ENCODE measurements around the gene GMDS. TPM values are rescaled to one million over a fixed set of nuclear protein-coding genes. Genes with fewer than 3 reads are reported as not detected.

The GMDS gene
- total RNA-seq, 1 donor from 2014 or later: 12.6 TPM

DNA sequence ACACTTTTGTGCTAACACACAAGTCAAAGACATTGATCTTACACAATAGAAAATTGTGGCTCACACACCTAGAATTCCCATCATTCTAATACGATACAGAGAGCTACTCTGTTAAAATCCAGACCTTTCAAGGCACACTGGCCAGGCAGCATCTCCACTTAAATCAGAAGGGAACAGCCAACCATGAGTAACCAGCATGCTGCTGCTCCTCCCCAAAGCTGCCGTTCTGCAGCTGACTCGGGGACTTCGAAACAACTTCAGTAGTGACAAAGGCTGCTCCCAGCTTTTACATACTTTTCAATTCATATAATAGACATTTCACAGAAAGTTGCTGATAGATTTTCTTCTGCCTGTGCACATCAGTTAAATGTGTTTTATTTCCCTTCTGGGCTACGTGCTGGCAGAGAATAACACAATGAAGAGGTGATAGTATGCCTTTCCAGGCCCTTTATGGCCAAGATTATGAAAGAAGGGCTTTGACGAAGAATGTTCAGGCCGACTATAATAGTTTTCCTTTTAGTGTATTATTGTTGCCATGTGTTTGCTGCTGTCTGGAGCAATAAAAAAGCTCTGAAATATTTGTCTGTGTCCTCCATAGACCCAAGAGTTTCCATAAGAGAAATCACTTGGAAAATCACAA lies 159.0 kb downstream of the GMDS start:
- no peak for DNase-seq

DNA sequence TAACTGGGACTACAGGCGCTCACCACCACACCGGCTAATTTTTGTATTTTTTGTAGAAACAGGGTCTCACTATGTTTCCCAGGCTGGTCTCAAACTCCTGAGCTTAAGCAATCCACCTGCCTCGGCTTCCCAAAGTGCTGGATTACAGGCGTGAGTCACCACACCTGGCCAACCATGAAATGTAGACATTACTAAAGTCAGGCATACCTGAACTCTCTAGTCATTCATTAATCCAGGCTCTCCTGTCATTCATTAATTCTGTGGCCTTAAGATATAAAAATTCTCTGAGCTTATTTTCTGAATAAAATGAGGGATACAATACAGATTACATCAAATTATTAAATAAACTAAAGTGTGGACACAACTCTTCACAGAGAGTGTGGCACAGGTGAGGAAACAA lies 159.7 kb downstream of the GMDS start:
- no peak for DNase-seq

DNA sequence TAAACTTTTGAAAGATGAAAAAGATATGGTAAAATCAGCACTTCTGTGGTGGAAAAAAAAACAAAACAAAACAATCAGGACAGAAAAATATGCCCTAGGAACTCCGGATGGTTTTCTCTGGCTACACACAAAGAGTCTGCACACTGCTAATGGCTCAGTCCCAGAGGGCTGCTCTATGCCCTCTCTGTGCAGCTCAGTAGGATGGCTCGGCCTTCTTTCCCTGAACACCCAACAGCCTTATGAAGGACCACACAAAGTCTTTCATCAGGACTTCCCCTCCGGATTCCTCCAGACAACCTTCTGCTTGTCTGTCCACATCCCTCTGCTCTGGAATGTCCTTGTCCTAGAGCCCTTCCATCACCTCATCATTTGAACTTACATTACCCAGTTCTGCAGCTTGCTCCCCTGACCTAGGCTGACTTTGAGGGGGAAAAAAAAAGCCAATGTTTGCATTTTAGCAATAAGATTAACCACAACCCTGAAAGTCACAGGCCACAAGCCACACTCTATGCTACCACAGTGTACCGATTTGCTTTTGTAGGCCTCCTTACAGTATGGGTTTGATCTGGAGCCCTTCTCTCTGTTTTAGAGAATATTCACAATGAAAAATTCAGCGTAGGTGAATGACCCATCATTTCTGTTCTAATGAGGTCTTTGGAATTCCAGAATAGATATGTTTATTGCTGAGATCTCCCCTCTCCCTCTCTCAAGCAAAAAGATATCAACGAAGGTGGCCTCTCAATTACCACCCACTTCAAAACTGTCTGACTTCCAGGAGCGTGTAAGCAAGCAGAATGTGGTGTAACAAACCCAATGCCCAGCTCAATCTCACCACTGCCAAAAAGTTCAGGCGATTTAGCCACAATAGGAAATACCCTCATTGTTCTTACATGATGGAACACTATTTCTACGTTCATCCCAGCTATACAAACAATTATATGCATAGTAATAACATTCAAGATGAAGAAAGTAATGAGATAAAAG lies 164.0 kb downstream of the GMDS start:
- peak; percentile 15 for DNase-seq

- DNase-seq: no peak
These were observed 166.5 kb downstream of the GMDS start for GRCh38 chr6:2078888-2079287.

DNA sequence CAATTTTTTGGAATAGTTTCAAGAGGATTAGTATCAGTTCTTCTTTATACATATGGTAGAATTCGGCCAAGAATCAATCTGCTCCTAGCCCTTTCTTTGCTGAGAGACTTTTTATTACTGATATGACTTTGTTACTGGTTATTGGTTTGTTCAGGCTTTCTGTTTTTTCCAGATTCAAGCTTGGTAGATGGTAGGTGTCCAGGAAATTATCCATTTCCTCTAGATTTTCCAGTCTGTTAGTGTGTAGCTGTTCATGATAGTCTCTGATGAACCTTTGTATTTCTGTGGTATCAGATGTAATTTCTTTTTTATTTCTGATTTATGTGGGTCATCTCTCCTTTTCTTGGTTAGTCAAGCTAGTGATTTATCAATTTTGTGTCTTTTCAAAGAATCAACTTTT lies 167.6 kb downstream of the GMDS start:
- DNase-seq: peak; percentile 30

DNA sequence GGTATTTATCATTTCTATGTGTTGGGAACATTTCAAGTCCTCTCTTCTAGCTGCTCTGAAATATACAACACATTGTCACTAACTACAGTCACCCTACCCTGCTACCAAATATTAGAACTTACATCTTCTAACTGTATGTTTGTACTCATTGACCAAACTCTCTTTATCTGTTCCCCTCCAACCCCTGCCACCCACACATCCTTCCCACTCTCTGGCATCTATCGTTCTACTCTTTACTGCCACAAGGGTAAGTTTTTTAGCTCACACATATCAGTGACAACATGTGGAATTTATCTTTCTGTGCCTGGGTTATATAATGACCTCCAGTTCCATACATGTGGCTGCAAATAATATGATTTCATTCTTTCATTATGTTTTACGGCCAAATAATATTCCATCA lies 171.9 kb downstream of the GMDS start:
- no peak for DNase-seq

DNA sequence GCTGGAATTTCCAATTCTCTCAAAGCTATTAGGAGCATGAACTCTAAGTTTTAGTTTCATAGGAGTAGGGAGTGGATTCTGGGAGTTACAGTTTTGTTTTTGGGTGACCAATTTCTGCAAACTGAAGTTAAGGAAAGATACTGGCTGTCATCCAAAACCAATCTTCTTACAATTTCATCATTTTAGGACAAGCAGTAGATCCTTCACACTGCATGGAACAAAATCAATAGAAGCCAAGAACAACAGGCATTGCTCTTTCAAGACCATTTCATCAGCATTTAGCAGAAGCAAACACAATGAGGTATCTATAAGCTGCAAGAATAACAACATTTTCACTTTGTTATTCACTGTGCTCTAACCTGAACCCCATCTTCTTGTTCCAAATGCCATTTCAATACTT lies 173.0 kb downstream of the GMDS start:
- DNase-seq: no peak

DNA sequence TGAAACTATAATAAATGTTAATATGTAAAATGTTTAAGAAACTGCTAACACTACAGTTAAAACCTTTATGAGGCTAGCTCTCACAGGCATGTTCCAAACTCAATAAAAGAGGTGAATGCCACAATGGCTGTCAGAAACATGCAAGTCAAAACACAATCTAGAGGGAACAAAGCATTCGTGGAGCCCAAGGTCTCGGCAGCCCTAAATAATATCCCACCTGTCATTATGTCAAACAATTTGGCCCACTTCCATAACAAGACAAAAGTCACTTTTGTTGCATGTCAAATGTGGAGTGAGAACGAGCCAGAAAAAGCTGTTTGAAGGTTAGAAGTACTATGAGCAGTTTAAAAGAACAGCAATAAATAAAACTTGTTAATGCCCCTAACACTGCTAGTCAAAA lies 181.9 kb downstream of the GMDS start:
- DNase-seq: no peak

DNA sequence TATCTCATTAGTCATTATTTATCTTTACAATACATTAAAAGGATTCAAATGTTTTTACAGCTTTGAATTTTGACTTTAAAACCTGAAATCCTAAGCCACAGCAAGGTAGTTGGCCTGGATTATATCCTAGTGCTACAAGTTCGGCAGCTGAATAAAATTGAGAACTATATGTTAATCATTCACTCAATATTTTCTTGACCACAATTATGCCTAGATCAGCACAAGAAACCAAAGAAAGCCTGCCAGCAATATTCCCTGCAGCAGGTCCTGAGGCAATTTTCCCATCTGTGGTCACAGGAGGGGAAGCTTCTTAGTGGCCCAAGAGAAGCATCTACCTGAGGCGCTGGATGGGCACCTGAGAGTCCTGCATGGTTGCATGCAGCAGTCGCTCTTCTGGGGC lies 183.5 kb downstream of the GMDS start:
- DNase-seq: no peak

- no peak for DNase-seq
These were observed 189.5 kb downstream of the GMDS start for GRCh38 chr6:2055911-2056310.

DNA sequence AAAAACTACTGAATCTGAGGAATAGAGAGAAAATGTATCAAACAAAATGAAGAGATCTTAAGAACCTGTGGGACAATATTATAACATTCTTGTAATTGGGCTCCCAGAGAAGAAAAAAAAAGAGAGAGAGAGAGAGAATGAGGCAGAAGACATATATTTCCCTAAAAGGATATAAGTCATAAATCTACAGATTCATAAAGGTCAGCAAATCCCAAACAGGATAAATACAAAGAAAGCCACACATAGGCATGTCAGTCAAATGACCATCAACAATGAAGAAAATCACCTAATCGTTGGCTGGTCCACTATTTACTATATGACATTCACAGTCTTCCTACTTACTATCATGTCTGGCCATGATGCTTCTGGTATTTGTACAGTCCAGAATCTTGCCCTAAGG lies 190.3 kb downstream of the GMDS start:
- DNase-seq: no peak

DNA sequence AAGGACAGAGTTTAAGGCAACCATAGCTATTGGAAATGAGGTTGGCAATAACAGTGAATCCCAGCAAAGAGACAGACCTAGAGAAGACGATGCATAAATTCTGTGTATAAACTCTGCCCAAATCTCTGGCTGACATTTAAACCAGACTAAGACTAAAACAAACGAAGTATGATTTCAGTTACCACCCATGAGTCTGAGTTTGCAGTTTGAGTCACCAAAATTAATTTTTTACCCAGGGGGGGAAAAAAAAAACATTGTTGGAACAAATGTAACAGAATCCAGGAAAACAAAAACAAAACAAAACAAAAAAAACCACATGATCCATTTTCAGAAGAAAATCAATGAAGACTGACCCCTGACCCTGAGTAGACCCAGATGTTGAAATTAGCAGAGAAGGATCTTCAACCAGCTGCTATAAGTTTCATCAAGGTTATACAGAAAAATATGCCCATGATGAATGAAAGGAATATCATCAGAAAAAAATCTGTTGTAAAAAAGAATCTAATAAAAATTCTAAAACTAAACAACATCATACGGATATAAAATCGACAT lies 190.8 kb downstream of the GMDS start:
- no peak for DNase-seq

- no peak for DNase-seq
These were observed 191.7 kb downstream of the GMDS start for GRCh38 chr6:2053691-2054090.

DNA sequence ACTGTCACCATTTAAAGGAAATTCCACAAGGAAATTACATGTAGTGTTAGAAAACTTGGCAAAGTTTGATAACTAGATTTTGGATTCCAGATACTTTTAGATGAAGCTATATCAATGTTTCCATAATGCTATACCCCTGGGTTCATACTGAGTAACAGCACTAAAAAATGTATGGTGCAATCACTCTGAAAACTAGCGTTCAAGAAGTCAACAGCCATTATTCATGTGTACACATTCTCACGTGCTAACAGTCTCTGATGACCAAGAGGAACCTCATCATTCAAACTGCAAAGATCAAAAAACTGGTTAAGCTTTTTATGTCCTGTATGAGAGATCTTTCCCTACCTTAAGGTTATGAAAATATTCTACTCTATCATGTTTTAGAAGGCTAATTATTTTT lies 197.6 kb downstream of the GMDS start:
- no peak for DNase-seq

GRCh38 chr6:2044192-2044591 lies 201.2 kb downstream of the GMDS start:
- DNase-seq: no peak

- DNase-seq: no peak
These were observed 202.3 kb downstream of the GMDS start for GRCh38 chr6:2042956-2043648.

GRCh38 chr6:2038092-2038491 lies 207.3 kb downstream of the GMDS start:
- no peak for DNase-seq

GRCh38 chr6:2037237-2037926 lies 208.0 kb downstream of the GMDS start:
- peak; percentile 45 for DNase-seq

GRCh38 chr6:2036710-2037023 lies 208.7 kb downstream of the GMDS start:
- no peak for DNase-seq

DNA sequence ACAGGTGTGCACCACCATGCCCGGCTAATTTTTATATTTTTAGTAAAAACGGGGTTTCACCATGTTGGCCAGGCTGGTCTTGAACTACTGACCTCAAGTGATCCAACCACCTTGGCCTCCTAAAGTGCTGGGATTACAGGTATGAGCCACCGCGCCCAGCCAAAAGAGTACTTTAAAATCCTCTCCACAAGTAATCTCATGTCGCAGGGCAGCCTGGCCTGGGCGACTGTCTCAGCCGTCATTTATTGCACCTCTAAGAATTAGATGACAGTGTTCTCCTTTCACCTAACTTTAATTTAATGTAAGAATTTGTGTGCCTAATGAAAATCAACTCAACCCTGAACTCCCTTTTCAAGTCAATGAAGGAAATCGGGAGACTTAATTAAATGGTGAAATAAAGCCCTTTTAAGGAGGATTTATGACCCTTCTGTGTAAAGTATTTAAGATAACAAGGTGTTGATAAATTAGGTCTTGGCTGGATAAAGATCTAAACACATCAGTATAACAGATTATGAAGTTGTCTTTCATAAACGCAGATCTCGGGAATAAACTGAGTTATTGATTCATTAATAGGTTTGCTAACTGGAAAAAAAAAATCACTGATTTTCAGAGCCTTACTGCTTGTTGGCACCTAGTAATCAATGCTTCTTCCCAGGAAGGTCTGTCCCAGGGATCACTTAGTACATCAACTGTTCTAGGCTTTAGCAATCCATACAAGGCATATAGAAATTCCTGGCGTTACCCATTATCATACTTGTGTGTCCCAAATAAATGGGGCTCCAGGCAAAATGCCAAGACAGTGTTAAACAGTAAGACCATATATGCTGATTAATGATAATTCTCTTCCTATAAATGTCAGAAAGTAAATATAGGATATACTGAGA lies 209.3 kb downstream of the GMDS start:
- DNase-seq: no peak

DNA sequence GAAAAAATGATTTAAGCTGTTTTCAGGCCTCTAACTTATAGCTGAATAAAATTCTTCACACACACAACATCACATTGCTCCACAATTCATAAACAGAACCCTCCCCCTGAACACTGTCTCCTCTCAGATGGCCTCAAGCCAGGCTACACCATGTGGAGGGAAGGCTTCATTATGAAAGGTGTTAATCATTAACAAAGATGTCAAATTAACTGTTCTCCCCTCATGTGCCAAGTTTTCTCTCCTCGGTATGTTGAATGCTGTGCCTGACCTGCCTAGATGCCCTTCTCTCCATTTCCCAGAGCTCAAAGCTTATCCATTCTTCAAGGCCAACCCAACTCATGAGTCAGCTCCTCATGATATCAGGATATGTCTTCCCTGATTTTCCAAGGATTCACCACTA lies 210.4 kb downstream of the GMDS start:
- DNase-seq: no peak

DNA sequence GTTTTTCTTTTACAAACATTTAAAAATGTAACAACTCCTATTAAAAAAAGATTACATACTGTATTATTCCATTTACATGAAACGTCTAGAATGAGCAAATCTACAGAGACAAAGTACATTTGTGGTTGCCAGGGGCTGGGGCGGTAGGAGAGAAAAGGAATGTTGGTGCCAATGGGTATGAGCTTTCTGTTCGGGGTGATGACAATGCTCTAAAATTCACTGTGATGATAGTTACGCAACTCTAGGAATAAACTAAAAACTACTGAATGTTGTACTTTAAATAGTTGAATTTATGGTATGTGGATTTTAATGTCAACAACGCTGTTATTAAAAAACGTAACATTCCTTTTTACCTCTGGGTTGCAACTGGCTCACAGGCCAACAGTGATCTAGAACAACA lies 211.1 kb downstream of the GMDS start:
- DNase-seq: no peak
